ENCODE results near the gene RAD23B.

The RAD23B gene

GRCh38 chr9:107378006-107378405, 94.9 kb downstream of the RAD23B start:
- DNase-seq (ENCODE audit: low read depth), result no peak
